ENCODE measurements around the gene HAUS1.
A peak's percentile ranks its signal among the peaks of the same experiment; 100 is the strongest.

Gene HAUS1

GRCh38 chr18:46095532-46095931 lies 8.7 kb upstream of the HAUS1 start:
- no peaks in the 10 kb centered on the region for H3K9me3 ChIP-seq (ENCODE audit: insufficient read depth, low read depth, low read length)
- H3K4me1 ChIP-seq (ENCODE audit: insufficient read depth, low read length, poor library complexity, severe bottlenecking) = peaks cover 35% of the 10 kb centered on the region
- TF ChIP-seq EZH2phosphoT487 (IDR thresholded peaks at IDR 0.05; ENCODE audit: borderline replicate concordance) (no peak), CTCF (conservative IDR thresholded peaks at IDR 0.05; ENCODE audit: low read length) (no peak)
- no peak overlapping the region for H3K9ac ChIP-seq (ENCODE audit: low read depth, low read length, poor library complexity, severe bottlenecking)
- H3K4me2 ChIP-seq (ENCODE audit: low read depth, low read length, poor library complexity, severe bottlenecking) = peak overlapping the region; percentile 73
- H3K36me3 ChIP-seq (ENCODE audit: insufficient read depth, low read length) = peaks cover 34% of the 10 kb centered on the region
- no peaks in the 10 kb centered on the region for H3F3A ChIP-seq (ENCODE audit: low read depth)
- H4K20me1 ChIP-seq (ENCODE audit: insufficient read depth, low read length, poor library complexity, severe bottlenecking) = peaks cover 69% of the 10 kb centered on the region
- H3K9me2 ChIP-seq (replicated peaks; ENCODE audit: low read depth, low read length) = no peaks in the 10 kb centered on the region
- peak overlapping the region; percentile 99 for H3K4me3 ChIP-seq (ENCODE audit: low read length, poor library complexity, severe bottlenecking)
- H3K27me3 ChIP-seq (ENCODE audit: insufficient read depth, low read length, poor library complexity, severe bottlenecking) = no peaks in the 10 kb centered on the region
- peaks cover 79% of the 10 kb centered on the region for H3K79me2 ChIP-seq (ENCODE audit: insufficient read depth, low read length)
- no peak overlapping the region for H2AFZ ChIP-seq (ENCODE audit: low read length)

GRCh38 chr18:46096651-46097300 lies 7.4 kb upstream of the HAUS1 start:
- no peak for TF ChIP-seq EZH2phosphoT487 (IDR thresholded peaks at IDR 0.05; ENCODE audit: borderline replicate concordance)
- TF ChIP-seq CTCF (conservative IDR thresholded peaks at IDR 0.05; ENCODE audit: low read length) = no peak

GRCh38 chr18:46097431-46097800 lies 6.8 kb upstream of the HAUS1 start:
- Histone ChIP-seq H3K9me3 (ENCODE audit: insufficient read depth, low read depth, low read length) (no peaks in the 10 kb centered on the region), H2AFZ (ENCODE audit: low read length) (peak overlapping the region; percentile 83), H3K4me3 (ENCODE audit: low read length, poor library complexity, severe bottlenecking) (peak overlapping the region; percentile 99), H3K9me2 (replicated peaks; ENCODE audit: low read depth, low read length) (no peaks in the 10 kb centered on the region), H3K4me1 (ENCODE audit: insufficient read depth, low read length, poor library complexity, severe bottlenecking) (peaks cover 26% of the 10 kb centered on the region), H3F3A (ENCODE audit: low read depth) (no peaks in the 10 kb centered on the region), H3K27me3 (ENCODE audit: insufficient read depth, low read length, poor library complexity, severe bottlenecking) (no peaks in the 10 kb centered on the region), H3K9ac (ENCODE audit: low read depth, low read length, poor library complexity, severe bottlenecking) (peak overlapping the region; percentile 96), H4K20me1 (ENCODE audit: insufficient read depth, low read length, poor library complexity, severe bottlenecking) (peaks cover 51% of the 10 kb centered on the region), H3K36me3 (ENCODE audit: insufficient read depth, low read length) (peaks cover 21% of the 10 kb centered on the region), H3K4me2 (ENCODE audit: low read depth, low read length, poor library complexity, severe bottlenecking) (peak overlapping the region; percentile 73), H3K79me2 (ENCODE audit: insufficient read depth, low read length) (peaks cover 60% of the 10 kb centered on the region)
- TF ChIP-seq CTCF (conservative IDR thresholded peaks at IDR 0.05; ENCODE audit: low read length) (no peak), EZH2phosphoT487 (IDR thresholded peaks at IDR 0.05; ENCODE audit: borderline replicate concordance) (no peak)

More at GRCh38 chr18:46096651-46097300, 7.4 kb upstream of the HAUS1 start:
- peaks cover 22% of the 10 kb centered on the region for H3K36me3 ChIP-seq (ENCODE audit: insufficient read depth, low read length)
- H4K20me1 ChIP-seq (ENCODE audit: insufficient read depth, low read length, poor library complexity, severe bottlenecking) = peaks cover 56% of the 10 kb centered on the region
- no peak overlapping the region for H2AFZ ChIP-seq (ENCODE audit: low read length)
- peak overlapping the region; percentile 99 for H3K4me3 ChIP-seq (ENCODE audit: low read length, poor library complexity, severe bottlenecking)
- peaks cover 26% of the 10 kb centered on the region for H3K4me1 ChIP-seq (ENCODE audit: insufficient read depth, low read length, poor library complexity, severe bottlenecking)
- peak overlapping the region; percentile 96 for H3K9ac ChIP-seq (ENCODE audit: low read depth, low read length, poor library complexity, severe bottlenecking)
- H3K9me2 ChIP-seq (replicated peaks; ENCODE audit: low read depth, low read length) = no peaks in the 10 kb centered on the region
- peaks cover 67% of the 10 kb centered on the region for H3K79me2 ChIP-seq (ENCODE audit: insufficient read depth, low read length)
- H3K27me3 ChIP-seq (ENCODE audit: insufficient read depth, low read length, poor library complexity, severe bottlenecking) = no peaks in the 10 kb centered on the region
- H3K4me2 ChIP-seq (ENCODE audit: low read depth, low read length, poor library complexity, severe bottlenecking) = peak overlapping the region; percentile 73
- H3K9me3 ChIP-seq (ENCODE audit: insufficient read depth, low read depth, low read length) = no peaks in the 10 kb centered on the region
- no peaks in the 10 kb centered on the region for H3F3A ChIP-seq (ENCODE audit: low read depth)

All from Loucy (cell line).